B cell (primary cell): ENCODE results near the gene RPL10. TPM values are rescaled to one million over a fixed set of nuclear protein-coding genes. Genes with fewer than 3 reads are reported as not detected.

ENCODE experiments used
- ATAC-seq: fragments of 200-7000 bp; cut with Tn5 transposase; one replicate; pipeline ENCODE4 v1.10.0; 2021; ENCODE audit warnings: low read depth, mild to moderate bottlenecking, moderate number of reproducible peaks, moderate library complexity
- CTCF ChIA-PET: fragments of 350-600 bp; sonication (Branson Sonifier 250); formaldehyde crosslinking; loops from one replicate; lab custom pipeline; 2021; ENCODE audit warnings: antibody characterized with exemption, inconsistent platforms; lab: Charles Lee
- POLR2A ChIA-PET: fragments of 350-600 bp; sonication (Branson Sonifier 250); formaldehyde crosslinking; loops from one replicate; lab custom pipeline; 2021; ENCODE audit warnings: antibody characterized with exemption; lab: Charles Lee
- DNase-seq: peaks from one replicate; pipeline ENCODE4 v3.0.0; 2013
- H2AFZ ChIP-seq: 2 replicates; pipeline ENCODE4 v1.6.1; 2012; ENCODE audit warnings: mild to moderate bottlenecking, low read depth, low read length; ENCODE audit not compliant: insufficient read depth, poor library complexity, severe bottlenecking
- H3K27ac ChIP-seq, 2 donors: 1 replicate in 1 of 2; 2 replicates in 1 of 2; pipeline ENCODE4 v1.5.1; 2012 to 2013; ENCODE audit warnings: low read length in 2 of 2, mild to moderate bottlenecking in 2 of 2, moderate library complexity in 1 of 2
- H3K27me3 ChIP-seq, 4 experiments: fragments of 200-600 bp in 1 of 4; sonication (generic) in 1 of 4; replicated peaks in 1 of 4; 1 replicate in 2 of 4; 2 replicates in 2 of 4; pipeline versions ENCODE4 v1.6.1 to v1.7.0; 2013 to 2016; ENCODE audit warnings: low read length in 3 of 4, mild to moderate bottlenecking in 2 of 4, mixed read lengths in 1 of 4, moderate library complexity in 1 of 4; ENCODE audit not compliant: insufficient read depth in 4 of 4, control insufficient read depth in 3 of 4; ENCODE audit errors: control extremely low read depth in 1 of 4
- H3K36me3 ChIP-seq, 2 experiments: replicated peaks in 1 of 2; 1 replicate in 1 of 2; 2 replicates in 1 of 2; pipeline versions ENCODE4 v1.6.1 to v1.7.1; 2013; ENCODE audit warnings: low read length in 1 of 2; ENCODE audit not compliant: insufficient read depth in 2 of 2, control insufficient read depth in 1 of 2; ENCODE audit errors: control extremely low read depth in 1 of 2, extremely low read depth in 1 of 2
- H3K4me1 ChIP-seq, 2 donors: fragments of 200-600 bp in 1 of 2; sonication (generic) in 1 of 2; 1 replicate in 1 of 2; 2 replicates in 1 of 2; pipeline versions ENCODE4 v1.5.1 to v1.6.1; 2013 to 2017; ENCODE audit warnings: low read length in 2 of 2; ENCODE audit not compliant: control insufficient read depth in 2 of 2, insufficient read depth in 2 of 2
- H3K4me2 ChIP-seq: replicated peaks from 2 replicates; pipeline ENCODE3; 2012; ENCODE audit warnings: mild to moderate bottlenecking, low read depth, low read length; ENCODE audit not compliant: poor library complexity, severe bottlenecking
- H3K4me3 ChIP-seq, 5 experiments: fragments of 200-600 bp in 1 of 5; sonication (generic) in 1 of 5; 1 replicate in 3 of 5; 2 replicates in 2 of 5; pipeline versions ENCODE4 v1.5.1 to v1.7.0; 2011 to 2016; ENCODE audit warnings: low read length in 4 of 5, mild to moderate bottlenecking in 4 of 5, low read depth in 2 of 5, control low read depth in 1 of 5, moderate library complexity in 1 of 5; ENCODE audit not compliant: insufficient read depth in 1 of 5; ENCODE audit errors: control extremely low read depth in 1 of 5, extremely low read depth in 1 of 5
- H3K79me2 ChIP-seq: fragments of 200-600 bp; sonication (generic); one replicate; pipeline ENCODE4 v1.6.0; 2016; ENCODE audit warnings: low read length; ENCODE audit not compliant: control insufficient read depth, insufficient read depth
- H3K9ac ChIP-seq: fragments of 200-600 bp; sonication (generic); 2 replicates; pipeline ENCODE4 v1.6.1; 2017; ENCODE audit warnings: mild to moderate bottlenecking, low read length, moderate library complexity
- H3K9me3 ChIP-seq, 3 donors: one replicate each; pipeline versions ENCODE4 v1.6.1 to v1.7.1; 2013; ENCODE audit warnings: low read length in 2 of 3; ENCODE audit not compliant: control insufficient read depth in 2 of 3, insufficient read depth in 1 of 3; ENCODE audit errors: control extremely low read depth in 1 of 3
- H4K20me1 ChIP-seq: 2 replicates; pipeline ENCODE4 v1.6.0; 2012; ENCODE audit warnings: mild to moderate bottlenecking, low read length; ENCODE audit not compliant: insufficient read depth, control insufficient read depth, poor library complexity, severe bottlenecking
- H3K27ac Mint-ChIP-seq: one replicate; pipeline ENCODE4 v1.8.0; 2021; ENCODE audit warnings: mixed read lengths
- H3K27me3 Mint-ChIP-seq: one replicate; pipeline ENCODE4 v1.8.0; 2021; ENCODE audit warnings: mixed read lengths
- H3K4me1 Mint-ChIP-seq: one replicate; pipeline ENCODE4 v1.8.0; 2021; ENCODE audit warnings: mixed read lengths
- H3K4me3 Mint-ChIP-seq: one replicate; pipeline ENCODE4 v1.8.0; 2021; ENCODE audit warnings: mixed read lengths
- H3K9me3 Mint-ChIP-seq: one replicate; pipeline ENCODE4 v1.8.0; 2022; ENCODE audit warnings: mixed read lengths; ENCODE audit not compliant: insufficient read depth
- CTCF ChIP-seq: fragments of 200-600 bp; IDR thresholded peaks from one replicate; pipeline ENCODE4 v1.8.0; 2022; ENCODE audit warnings: antibody characterized with exemption, mild to moderate bottlenecking
- EZH2 ChIP-seq: IDR thresholded peaks from 2 replicates; pipeline ENCODE4 v1.6.1; 2012; ENCODE audit warnings: borderline replicate concordance, low read depth, mild to moderate bottlenecking, moderate library complexity, low read length; ENCODE audit not compliant: insufficient read depth, poor library complexity, severe bottlenecking
- WGBS: methylation state at CpG from one replicate; pipeline ENCODE4 v1.1.5; 2013; ENCODE audit warnings: missing lambda C conversion rate; ENCODE audit not compliant: insufficient coverage; 5-methylcytosine and 5-hydroxymethylcytosine counted together
- intact Hi-C: fragments of 100-400 bp; cut with micrococcal nuclease; formaldehyde crosslinking; loops from one replicate; pipeline ENCODE4 v1.10.0; 2022
- polyA plus RNA-seq: library from polyadenylated mRNA; depleted of rRNA; stranded (reverse); fragments of >200 nt; gene quantifications from 2 replicates; pipeline ENCODE4 v1.2.3, GENCODE V29; 2012
- total RNA-seq, 2 donors: library from RNA; stranded (reverse); fragments of 120-200 nt in 1 of 2; gene quantifications; 1 replicate in 1 of 2; 2 replicates in 1 of 2; pipeline versions ENCODE4 v1.2.3 to v1.2.4, GENCODE V29; 2013 to 2022

RPL10 gene
- total and polyA plus RNA-seq, 2 donors (not counting 1 experiment from before 2014, with no cell fraction given) = 4,073 to 16,482 TPM

GRCh38 chrX:154354516-154354915 is 43.7 kb upstream of the RPL10 start:
- H3K4me1 ChIP-seq = peaks cover 32 to 40% of the 10 kb centered on the region in 2 donors
- no peak overlapping the region for H3K27ac ChIP-seq
- peaks cover 8% of the 10 kb centered on the region for H3K79me2 ChIP-seq
- H3K27me3 ChIP-seq = no peaks in the 10 kb centered on the region
- no peaks in the 10 kb centered on the region for H3K9me3 Mint-ChIP-seq
- no peak overlapping the region for H3K4me3 ChIP-seq
- no peak for DNase-seq
- no peaks in the 10 kb centered on the region for H3K27me3 Mint-ChIP-seq
- no peak for ATAC-seq
- ChIA-PET POLR2A (no interaction called here), CTCF (no interaction called here)
- 96% methylated on average over 8 of the region's 13 CpGs for WGBS
- intact Hi-C loops = no loop called here
- H2AFZ ChIP-seq = no peak overlapping the region
- no peak overlapping the region for H3K27ac Mint-ChIP-seq
- H3K9ac ChIP-seq = no peak overlapping the region
- H3K4me2 ChIP-seq = no peak overlapping the region
- H3K36me3 ChIP-seq = peaks cover 0 to 87% of the 10 kb centered on the region in 2 experiments
- H4K20me1 ChIP-seq = peaks cover 44% of the 10 kb centered on the region
- TF ChIP-seq CTCF = no peak
- no peak for TF ChIP-seq EZH2
- H3K9me3 ChIP-seq = no peaks in the 10 kb centered on the region
- peaks cover 28% of the 10 kb centered on the region for H3K4me1 Mint-ChIP-seq
- H3K4me3 Mint-ChIP-seq = no peak overlapping the region

- Histone ChIP-seq H3K27me3 (no peaks in the 10 kb centered on the region), H2AFZ (no peak overlapping the region), H3K4me1 (peaks cover 26 to 32% of the 10 kb centered on the region in 2 donors), H3K27ac (no peak overlapping the region), H3K4me2 (no peak overlapping the region), H4K20me1 (peaks cover 51% of the 10 kb centered on the region), H3K79me2 (peaks cover 15% of the 10 kb centered on the region), H3K9me3 (no peaks in the 10 kb centered on the region), H3K36me3 (peaks cover 0 to 87% of the 10 kb centered on the region in 2 experiments), H3K9ac (no peak overlapping the region), H3K4me3 (no peak overlapping the region)
- no peaks in the 10 kb centered on the region for H3K9me3 Mint-ChIP-seq
- 94% methylated on average over 12 of the region's 30 CpGs for WGBS
- H3K27ac Mint-ChIP-seq = no peak overlapping the region
- POLR2A ChIA-PET = no interaction called here
- ATAC-seq (no peak), DNase-seq (no peak)
- TF ChIP-seq CTCF = no peak
- TF ChIP-seq EZH2 = no peak
- H3K4me3 Mint-ChIP-seq = no peak overlapping the region
- H3K27me3 Mint-ChIP-seq = no peaks in the 10 kb centered on the region
- intact Hi-C loops = no loop called here
- H3K4me1 Mint-ChIP-seq = peaks cover 22% of the 10 kb centered on the region
- CTCF ChIA-PET = interaction anchor here (1.0 kb wide), 1 partner anchor 18 kb away, joined by 4 read pairs; no protein-coding TSS in a partner anchor
Measured at GRCh38 chrX:154355094-154355775, 42.9 kb upstream of the RPL10 start.
